ENCODE data around the gene TEKT3.

The TEKT3 gene

GRCh38 chr17:15341385-15341849, at the start of gene TEKT3:
Gene TEKT3 (minus strand): TSS chr17:15341597. CDS start chr17:15331585, 10,012 bp downstream.
- DNase-seq (ENCODE audit: low spot score), result no peak

DNA sequence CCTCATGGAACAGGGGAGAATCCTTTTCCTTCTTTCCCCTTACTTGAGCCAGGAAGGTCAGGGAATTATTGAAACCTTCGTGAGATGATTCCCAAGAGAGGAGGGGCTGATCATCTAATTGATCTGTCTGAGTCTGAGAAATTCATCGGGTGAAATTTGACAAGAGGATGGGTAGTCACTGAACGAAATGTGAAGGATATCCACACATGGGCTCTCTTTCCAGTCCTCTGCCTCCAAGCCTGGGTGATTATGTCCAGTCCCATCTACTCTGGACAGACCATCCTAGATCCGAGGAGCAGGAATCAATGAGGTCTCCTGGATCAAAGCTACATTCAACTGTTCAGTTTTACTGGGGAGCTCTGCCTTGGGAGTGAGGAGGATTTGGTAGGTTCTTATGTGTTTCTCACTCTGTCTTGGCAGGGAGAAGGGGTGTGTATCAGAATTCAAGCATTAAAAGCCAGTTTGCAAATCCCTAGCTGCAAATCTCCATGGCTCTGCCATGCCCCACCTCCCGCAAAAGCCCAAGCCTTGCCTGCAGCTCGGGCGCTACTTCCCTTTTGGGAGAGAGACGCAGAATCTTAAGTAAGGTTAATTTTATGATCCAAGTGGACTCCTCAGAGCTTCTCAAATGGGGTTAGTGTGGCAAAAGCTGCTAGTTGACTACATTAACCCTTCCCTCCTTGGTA, 47.1 kb upstream of the TEKT3 start:
- DNase-seq (ENCODE audit: low spot score), result no peak

- no peak for DNase-seq (ENCODE audit: low spot score)
These were observed 44.7 kb upstream of the TEKT3 start for GRCh38 chr17:15386083-15386482.

DNA sequence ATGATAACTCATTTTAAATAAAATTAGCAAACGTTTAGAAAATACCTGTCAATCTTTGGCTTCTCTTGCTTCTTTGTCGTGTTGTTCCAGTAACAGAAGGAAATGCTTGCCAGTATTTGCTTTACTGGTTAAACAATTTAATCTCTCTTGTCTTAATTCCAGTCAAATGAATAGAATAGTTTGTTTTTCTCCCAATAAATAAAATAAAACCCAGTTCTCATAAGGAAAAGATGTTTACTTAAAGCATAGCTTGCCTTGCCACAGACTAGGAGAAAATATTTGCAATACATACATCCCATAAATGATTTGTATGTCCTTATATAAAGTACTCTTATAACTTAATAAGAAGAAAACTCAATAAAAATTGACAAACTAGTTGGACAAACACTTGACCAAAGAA, 43.9 kb upstream of the TEKT3 start:
- no peak for DNase-seq (ENCODE audit: low spot score)

DNA sequence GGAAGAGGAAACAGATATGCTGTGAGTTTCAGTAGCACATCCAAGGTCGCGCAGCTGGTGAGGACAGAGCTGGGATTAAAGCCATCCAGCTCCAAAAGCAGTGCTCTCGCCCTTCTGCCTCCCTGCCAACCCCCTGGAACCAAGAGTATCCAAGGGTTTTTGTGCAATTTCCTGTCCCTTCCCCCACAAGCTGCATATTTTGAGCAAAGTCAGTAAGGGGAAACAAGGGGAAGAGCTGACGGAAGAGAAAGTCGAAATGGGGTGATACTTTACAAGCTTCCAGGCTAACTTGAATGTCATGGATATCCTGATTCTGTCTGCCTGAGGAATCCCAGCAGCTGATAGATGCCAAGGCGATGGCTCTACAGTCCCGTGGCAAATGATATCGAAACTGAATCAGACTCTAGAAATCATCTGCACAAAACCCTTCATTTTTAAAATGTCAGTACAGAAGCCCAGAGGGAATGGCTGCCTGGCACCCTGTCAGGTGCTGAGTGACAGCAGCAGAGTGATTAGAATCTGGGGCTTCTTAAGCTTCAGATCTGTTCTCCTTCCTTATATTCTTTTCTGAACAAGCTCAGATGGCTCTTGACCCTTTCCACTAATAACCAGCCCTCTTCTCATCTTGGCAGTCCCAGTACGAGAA, 42.9 kb upstream of the TEKT3 start:
- DNase-seq (ENCODE audit: low spot score), result no peak

DNA sequence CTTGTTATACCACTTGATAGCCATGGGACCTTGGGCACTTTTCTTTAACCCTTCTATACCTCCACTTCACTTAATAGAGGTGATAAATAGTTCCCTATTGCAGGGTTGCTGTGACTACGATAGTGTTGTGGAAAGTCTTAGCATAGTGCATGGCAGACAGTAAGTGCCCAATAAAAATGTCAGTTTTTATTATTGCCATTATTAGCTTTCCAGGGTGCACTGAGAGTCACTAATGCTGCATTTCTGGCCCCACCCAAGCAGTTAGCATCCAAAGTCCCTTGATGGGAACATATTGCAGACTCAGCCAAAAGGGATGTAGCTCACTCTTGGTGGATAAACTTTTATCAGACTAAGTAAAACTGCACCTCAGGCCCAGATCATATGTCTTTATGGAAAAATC, 41.5 kb upstream of the TEKT3 start:
- no peak for DNase-seq (ENCODE audit: low spot score)

DNA sequence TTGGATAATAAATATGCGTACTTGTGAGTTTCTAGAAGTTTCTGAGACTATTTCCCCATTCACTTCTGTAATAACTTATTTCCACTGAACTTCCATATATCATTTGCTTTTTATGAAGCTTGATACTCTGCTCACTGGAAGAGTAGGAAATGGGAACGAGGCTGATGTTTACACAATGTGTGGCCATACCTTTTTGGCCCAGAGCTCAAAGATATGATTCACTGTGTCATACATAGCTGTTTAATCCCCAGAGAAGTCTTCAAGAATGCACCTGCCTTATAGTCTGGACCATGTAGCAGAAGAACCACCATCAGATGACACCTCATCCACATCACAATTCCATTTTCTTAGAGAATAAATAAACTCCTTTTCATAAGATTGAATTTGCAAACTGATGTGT, 40.3 kb upstream of the TEKT3 start:
- DNase-seq (ENCODE audit: low spot score), result no peak

DNA sequence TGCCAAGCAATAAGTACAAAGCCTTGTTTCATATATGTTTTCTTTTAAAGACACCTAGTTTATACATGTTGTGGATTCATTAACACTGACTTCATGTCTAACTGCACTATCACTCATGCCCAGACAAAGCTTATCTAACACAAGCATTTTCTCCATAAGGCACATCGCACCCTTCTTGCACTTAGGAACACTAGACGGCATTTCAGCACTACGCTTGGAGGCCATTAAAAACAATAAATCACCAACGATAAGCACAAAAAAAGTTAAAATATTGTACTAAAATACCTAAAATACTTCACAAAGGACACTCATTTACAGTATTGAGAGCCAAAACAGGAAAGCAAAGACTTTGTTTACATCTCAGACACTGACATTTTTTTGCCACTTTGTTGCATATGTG, 39.0 kb upstream of the TEKT3 start:
- no peak for DNase-seq (ENCODE audit: low spot score)

- no peak for DNase-seq (ENCODE audit: low spot score)
These were observed 38.3 kb upstream of the TEKT3 start for GRCh38 chr17:15379659-15380058.

- DNase-seq (ENCODE audit: low spot score), result no peak
These were observed 36.8 kb upstream of the TEKT3 start for GRCh38 chr17:15378243-15378642.

DNA sequence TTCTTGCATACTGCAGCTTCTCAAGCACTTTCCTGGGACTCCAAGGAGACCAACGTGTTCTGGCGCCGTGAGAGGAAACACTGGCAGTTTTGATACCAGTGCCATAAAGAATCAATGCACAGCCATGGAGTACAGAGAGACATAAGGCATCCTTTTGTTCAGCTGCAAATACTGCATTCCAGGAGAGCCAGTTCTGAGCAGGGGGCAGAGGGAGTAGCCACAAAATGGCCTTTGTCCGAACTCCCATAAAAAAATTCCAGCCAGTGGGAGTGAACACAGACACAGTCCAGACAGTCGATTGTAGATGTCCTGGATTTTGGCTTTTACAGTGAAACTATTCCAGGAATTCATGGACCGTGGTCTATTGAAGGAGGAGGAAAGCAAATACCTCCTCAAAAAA, 36.2 kb upstream of the TEKT3 start:
- DNase-seq (ENCODE audit: low spot score), result no peak

DNA sequence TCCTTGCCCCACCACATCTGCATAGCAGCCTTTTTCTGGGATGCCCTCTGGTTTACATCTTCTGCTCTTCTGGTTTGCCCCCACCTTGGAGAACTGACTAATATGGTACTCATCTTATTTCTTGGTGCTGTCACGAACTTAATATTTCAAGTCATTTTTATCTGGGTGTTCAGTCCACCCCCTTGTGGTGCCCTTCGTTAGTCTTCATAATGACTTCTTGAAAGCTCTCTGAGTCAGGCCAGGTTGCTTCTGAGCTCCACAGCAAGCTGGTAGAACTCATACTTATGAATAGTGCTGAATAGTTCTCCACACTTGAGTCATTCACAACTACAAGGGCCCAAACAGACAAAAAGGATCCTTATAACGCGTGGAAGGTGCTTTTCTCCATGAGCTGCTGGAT, 35.8 kb upstream of the TEKT3 start:
- no peak for DNase-seq (ENCODE audit: low spot score)

GRCh38 chr17:15371376-15372130, 30.2 kb upstream of the TEKT3 start:
- DNase-seq (ENCODE audit: low spot score), result no peak

DNA sequence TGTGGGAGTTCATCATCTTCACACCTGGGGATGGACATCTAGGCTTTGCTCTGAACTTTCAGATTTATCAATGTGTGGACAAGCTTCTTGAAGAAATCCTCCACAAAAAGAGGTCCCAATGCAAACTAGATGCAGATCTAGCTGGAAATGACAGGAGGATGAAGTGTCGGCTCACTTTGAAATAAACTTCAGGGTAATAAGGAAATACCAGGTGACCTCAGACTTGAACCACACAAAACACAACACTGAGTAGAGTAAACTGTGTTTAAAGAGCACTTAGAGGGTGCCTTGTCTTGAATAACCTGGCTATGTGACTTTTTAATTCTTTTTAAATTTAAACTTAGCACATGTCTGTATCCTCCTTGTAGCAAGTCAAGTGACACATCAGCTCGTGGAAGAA, 27.2 kb upstream of the TEKT3 start:
- no peak for DNase-seq (ENCODE audit: low spot score)

- DNase-seq (ENCODE audit: low spot score), result no peak
These were observed 24.6 kb upstream of the TEKT3 start for GRCh38 chr17:15366026-15366425.

DNA sequence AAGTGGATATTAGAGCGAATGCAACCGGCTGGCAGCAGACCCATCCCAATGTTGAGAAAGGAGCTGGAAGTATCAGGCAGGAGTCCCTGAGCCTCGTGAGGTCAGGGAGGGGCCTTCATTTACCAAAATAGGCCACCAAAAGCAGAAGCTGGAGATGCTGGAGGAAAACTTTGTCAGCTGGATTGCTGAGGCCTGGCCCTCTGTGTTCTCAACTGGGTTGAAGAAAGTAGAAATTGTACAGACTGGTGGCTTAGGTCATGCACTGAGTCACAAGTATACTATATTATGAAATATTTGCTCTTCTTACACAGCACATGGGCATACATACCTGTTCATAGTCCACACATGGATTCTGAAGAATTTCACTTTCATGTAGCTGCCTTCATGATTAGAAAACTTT, 23.2 kb upstream of the TEKT3 start:
- DNase-seq (ENCODE audit: low spot score), result no peak

DNA sequence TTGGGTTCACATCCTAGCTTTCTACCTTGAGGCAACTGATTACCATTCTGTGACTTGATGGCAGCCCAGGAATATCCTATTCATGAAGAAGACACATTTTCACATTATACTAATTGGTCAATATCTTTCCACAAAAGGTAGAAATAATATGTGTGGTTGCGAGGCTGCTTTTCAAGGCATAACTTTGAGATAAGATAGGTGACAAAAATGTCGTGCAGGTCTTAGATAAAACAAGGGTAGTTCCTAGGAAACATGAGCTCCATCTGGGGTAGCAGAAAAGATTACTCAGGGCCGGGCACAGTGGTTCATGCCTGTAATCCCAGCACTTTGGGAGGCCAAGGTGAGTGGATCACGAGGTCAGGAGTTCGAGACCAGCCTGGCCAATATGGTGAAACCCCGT, 22.3 kb upstream of the TEKT3 start:
- DNase-seq (ENCODE audit: low spot score), result no peak

- DNase-seq (ENCODE audit: low spot score), result no peak
These were observed 20.2 kb upstream of the TEKT3 start for GRCh38 chr17:15361592-15361991.

DNA sequence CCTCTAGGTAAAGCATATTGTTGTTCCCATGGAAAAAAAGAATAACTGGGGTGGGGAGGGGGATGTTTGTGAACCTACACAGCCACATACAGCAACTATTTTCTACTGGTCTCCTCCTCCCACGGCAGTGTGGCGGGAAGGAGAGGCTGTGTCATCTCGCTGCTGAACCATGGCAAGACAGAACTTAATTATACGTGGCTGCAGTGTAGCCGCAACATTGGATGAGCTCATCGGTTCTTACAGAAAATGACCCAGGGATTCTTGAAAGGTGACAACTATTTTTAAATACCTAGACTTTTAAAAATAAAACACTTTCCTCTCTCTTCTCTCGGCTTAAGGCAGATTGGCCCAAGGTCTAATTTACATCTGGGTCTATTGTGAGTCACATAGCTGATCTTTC, 19.8 kb upstream of the TEKT3 start:
- DNase-seq (ENCODE audit: low spot score), result no peak

- DNase-seq (ENCODE audit: low spot score), result no peak
These were observed 12.9 kb upstream of the TEKT3 start for GRCh38 chr17:15354256-15354655.

DNA sequence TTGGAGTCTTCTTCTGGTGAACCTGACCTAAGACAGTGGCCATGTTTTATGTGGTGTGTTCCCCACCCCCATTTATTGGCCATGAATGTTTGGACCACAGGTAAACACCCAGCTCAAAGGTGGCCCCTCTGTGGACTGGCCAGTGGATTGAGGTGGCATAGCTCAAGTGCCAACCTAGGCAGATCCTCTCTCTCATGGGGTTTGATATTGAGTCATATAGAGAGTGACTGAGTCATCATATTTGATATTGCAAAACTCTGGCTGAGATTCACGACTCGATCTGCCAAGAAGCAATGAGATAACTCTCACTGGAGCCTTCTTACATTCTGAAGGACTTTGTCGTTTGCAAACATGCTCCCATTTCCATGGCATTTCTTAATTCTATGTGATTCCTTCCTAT, 10.5 kb upstream of the TEKT3 start:
- DNase-seq (ENCODE audit: low spot score), result no peak

- no peak for DNase-seq (ENCODE audit: low spot score)
These were observed 10.1 kb upstream of the TEKT3 start for GRCh38 chr17:15351478-15351840.

- no peak for DNase-seq (ENCODE audit: low spot score)
These were observed 9.5 kb upstream of the TEKT3 start for GRCh38 chr17:15350777-15351477.
